Prostate gland (tissue), 2 donors: Measurements from ENCODE around the gene SCMH1. TPM values are rescaled to one million over a fixed set of nuclear protein-coding genes. Genes with fewer than 3 reads are reported as not detected.

Source experiments
- DNase-seq: peaks from one replicate; pipeline ENCODE4 v3.0.0-alpha.2; 2019; ENCODE audit warnings: low spot score
- H3K27ac ChIP-seq, 2 donors: fragments of 200-600 bp; sonication (generic); 2 replicates each; pipeline ENCODE4 v1.5.1; 2017 to 2019
- H3K27me3 ChIP-seq: fragments of 200-600 bp; sonication (generic); replicated peaks from 2 replicates; pipeline ENCODE4 v1.5.1; 2019; ENCODE audit not compliant: insufficient read depth
- H3K36me3 ChIP-seq, 2 donors: fragments of 200-600 bp; sonication (generic); 1 replicate in 1 of 2; 2 replicates in 1 of 2; pipeline versions ENCODE4 v1.5.1 to v1.8.1; 2017 to 2019
- H3K4me1 ChIP-seq: fragments of 200-600 bp; sonication (generic); replicated peaks from 2 replicates; pipeline ENCODE4 v1.5.1; 2019
- H3K4me3 ChIP-seq, 2 donors: fragments of 200-600 bp; sonication (generic); 2 replicates each; pipeline ENCODE4 v1.5.1; 2017 to 2019
- H3K9me3 ChIP-seq: fragments of 200-600 bp; sonication (generic); 2 replicates; pipeline ENCODE4 v1.5.1; 2017
- POLR2A ChIP-seq: fragments of 450-650 bp; IDR thresholded peaks from one replicate; pipeline ENCODE4 v1.6.1; 2016; ENCODE audit warnings: antibody characterized with exemption, mild to moderate bottlenecking
- POLR2AphosphoS5 ChIP-seq: sonication (generic); formaldehyde crosslinking; IDR thresholded peaks from one replicate; pipeline ENCODE4 v1.6.1; 2017; ENCODE audit warnings: antibody characterized with exemption
- WGBS: methylation state at CpG from one replicate; pipeline ENCODE4 v1.1.5; 2018; 5-methylcytosine and 5-hydroxymethylcytosine counted together
- intact Hi-C: fragments of 100-400 bp; cut with DNase I; formaldehyde crosslinking; loops from one replicate; pipeline ENCODE4 v1.14.2; 2022
- total RNA-seq, 2 donors: library from RNA; depleted of rRNA; stranded (reverse); fragments of >200 nt; gene quantifications; one replicate each; pipeline ENCODE4 v1.1.0, GENCODE V29; 2016
- TF ChIP-seq, protein P1 (sequence below), 4 experiments: fragments of 200-600 bp in 2 of 4; fragments of 450-650 bp in 2 of 4; sonication (generic) in 2 of 4; IDR thresholded peaks; 1 replicate in 3 of 4; 2 replicates in 1 of 4; pipeline ENCODE4 v1.5.1; 2016 to 2019; ENCODE audit warnings: antibody characterized with exemption in 4 of 4, mild to moderate bottlenecking in 2 of 4, moderate library complexity in 2 of 4

Gene SCMH1
- total RNA-seq, 2 donors from 2014 or later: 49.0 to 62.7 TPM

DNA sequence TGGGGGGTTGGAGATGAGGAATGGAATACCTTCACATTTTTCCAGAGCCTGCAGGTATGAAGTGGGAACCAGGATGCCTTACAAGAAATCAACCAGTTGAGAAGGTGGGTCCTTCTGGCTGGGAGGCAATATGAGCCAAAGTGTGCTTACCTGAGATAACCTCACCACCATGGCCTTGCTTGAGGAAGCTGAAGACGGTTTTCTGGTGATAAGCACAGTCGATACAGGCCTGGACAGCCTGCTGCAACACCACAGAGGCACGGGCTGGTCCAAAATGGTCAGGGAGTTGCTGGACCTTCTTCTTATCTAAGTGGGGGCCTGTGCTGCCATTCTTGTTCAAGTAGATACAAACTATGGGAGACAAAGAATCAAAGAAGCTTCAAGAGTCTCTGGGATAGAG is 193.6 kb downstream of the SCMH1 start:
- no peaks in the 10 kb centered on the region for H3K36me3 ChIP-seq
- no peaks in the 10 kb centered on the region for H3K27me3 ChIP-seq
- intact Hi-C loops: loop anchor here (10.0 kb wide), 1 partner anchor 56 kb away; no protein-coding TSS in a partner anchor
- DNase-seq: no peak
- WGBS: 98% methylated on average over 3 of the region's 3 CpGs
- H3K4me1 ChIP-seq: peaks cover 22% of the 10 kb centered on the region
- no peak overlapping the region for H3K4me3 ChIP-seq
- H3K9me3 ChIP-seq: no peaks in the 10 kb centered on the region
- TF ChIP-seq, protein P1, sequence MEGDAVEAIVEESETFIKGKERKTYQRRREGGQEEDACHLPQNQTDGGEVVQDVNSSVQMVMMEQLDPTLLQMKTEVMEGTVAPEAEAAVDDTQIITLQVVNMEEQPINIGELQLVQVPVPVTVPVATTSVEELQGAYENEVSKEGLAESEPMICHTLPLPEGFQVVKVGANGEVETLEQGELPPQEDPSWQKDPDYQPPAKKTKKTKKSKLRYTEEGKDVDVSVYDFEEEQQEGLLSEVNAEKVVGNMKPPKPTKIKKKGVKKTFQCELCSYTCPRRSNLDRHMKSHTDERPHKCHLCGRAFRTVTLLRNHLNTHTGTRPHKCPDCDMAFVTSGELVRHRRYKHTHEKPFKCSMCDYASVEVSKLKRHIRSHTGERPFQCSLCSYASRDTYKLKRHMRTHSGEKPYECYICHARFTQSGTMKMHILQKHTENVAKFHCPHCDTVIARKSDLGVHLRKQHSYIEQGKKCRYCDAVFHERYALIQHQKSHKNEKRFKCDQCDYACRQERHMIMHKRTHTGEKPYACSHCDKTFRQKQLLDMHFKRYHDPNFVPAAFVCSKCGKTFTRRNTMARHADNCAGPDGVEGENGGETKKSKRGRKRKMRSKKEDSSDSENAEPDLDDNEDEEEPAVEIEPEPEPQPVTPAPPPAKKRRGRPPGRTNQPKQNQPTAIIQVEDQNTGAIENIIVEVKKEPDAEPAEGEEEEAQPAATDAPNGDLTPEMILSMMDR (IDR thresholded peaks at IDR 0.05): no peak
- no peak overlapping the region for H3K27ac ChIP-seq

DNA sequence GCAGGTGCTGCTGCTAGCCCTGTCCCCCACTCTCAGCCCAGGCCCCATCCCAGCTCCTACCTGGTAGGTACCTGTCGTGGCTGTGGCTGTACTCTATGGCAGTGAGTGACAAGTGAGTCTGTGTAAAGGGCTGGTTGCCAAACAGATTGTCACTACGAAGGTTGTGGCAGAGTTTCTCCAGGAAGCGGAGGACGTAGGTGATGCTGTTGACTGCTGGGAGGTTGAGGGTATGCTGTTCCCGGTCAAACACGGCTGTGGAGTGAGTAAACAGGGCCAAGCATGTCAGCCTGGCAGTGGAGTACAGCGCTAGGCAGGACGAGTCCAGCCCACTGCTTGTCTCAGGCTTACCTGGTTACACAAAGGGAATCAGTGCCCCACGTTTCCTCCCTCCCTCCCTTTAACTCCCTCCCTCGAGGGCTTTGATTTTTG is 195.7 kb downstream of the SCMH1 start:
- intact Hi-C loops: loop anchor here (10.0 kb wide), 1 partner anchor 58 kb away; no protein-coding TSS in a partner anchor
- H3K9me3 ChIP-seq: no peaks in the 10 kb centered on the region
- no peak overlapping the region for H3K4me3 ChIP-seq
- peaks cover 22% of the 10 kb centered on the region for H3K4me1 ChIP-seq
- peak; percentile 89 for DNase-seq
- H3K27me3 ChIP-seq: no peaks in the 10 kb centered on the region
- 39% methylated on average over 10 of the region's 10 CpGs for WGBS
- no peaks in the 10 kb centered on the region for H3K36me3 ChIP-seq
- TF ChIP-seq POLR2AphosphoS5 (peak; percentile 65), POLR2A (peak; percentile 14)
- TF ChIP-seq, protein P1 (IDR thresholded peaks at IDR 0.05): no peak
- peak overlapping the region; percentile 86 to 90 for H3K27ac ChIP-seq

DNA sequence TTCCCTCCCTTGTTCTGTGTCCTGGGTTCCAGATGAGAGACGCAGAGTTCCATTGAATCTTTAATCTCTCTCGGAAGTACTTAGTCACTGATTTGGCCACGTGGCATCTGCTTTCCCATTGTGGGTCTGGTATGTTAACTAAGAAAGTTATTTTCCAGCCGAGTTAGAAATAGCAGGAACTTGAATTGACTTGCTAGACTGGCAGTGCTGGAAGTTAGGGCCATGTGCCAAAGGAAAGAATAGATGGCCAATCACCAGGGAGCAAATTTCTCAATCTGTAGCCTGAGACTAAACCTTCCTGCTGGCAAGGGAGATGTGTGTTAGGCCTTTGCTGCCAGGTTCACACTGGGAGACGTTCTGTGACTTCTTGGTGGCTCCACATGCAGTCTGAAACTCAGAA is 196.4 kb downstream of the SCMH1 start:
- no peaks in the 10 kb centered on the region for H3K36me3 ChIP-seq
- H3K4me1 ChIP-seq: peaks cover 22% of the 10 kb centered on the region
- H3K4me3 ChIP-seq: peak overlapping the region; percentile 4 to 14
- WGBS: 19% methylated on average over 5 of the region's 5 CpGs
- intact Hi-C loops: loop anchor here (10.0 kb wide), 1 partner anchor 59 kb away; no protein-coding TSS in a partner anchor
- peak; percentile 93 for DNase-seq
- H3K27ac ChIP-seq: peak overlapping the region; percentile 86 to 90
- no peaks in the 10 kb centered on the region for H3K27me3 ChIP-seq
- H3K9me3 ChIP-seq: no peaks in the 10 kb centered on the region
- TF ChIP-seq, protein P1 (IDR thresholded peaks at IDR 0.05): no peak
- TF ChIP-seq POLR2AphosphoS5: peak; percentile 96

DNA sequence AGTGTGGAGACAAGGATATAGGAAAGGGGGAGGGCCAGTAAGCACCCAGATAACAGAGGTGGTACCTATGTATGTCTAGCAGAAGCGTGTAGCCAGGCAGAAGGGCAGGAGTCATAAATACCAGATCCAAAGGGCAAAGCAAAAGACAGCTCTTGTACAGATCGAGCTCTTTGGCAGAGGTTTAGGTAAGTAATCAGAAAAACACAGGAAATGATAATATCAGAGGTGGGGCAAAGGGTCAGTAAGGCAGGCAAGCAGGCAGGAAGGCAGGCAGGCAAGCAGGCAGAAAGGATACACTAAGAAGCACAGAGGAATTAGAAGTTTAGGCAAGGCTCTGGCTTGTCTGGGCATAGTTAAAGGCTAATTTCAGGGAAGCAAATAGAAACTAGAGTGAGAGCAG is 197.9 kb downstream of the SCMH1 start:
- no peak for DNase-seq
- Histone ChIP-seq H3K9me3 (no peaks in the 10 kb centered on the region), H3K4me3 (peak overlapping the region in 1 of 2 donors; percentile 1), H3K4me1 (peaks cover 22% of the 10 kb centered on the region), H3K27me3 (no peaks in the 10 kb centered on the region), H3K36me3 (no peaks in the 10 kb centered on the region), H3K27ac (peak overlapping the region; percentile 86 to 90)
- peak; percentile 10 for TF ChIP-seq POLR2AphosphoS5
- TF ChIP-seq, protein P1 (IDR thresholded peaks at IDR 0.05): no peak
- intact Hi-C loops: loop anchor here (10.0 kb wide), 1 partner anchor 61 kb away; no protein-coding TSS in a partner anchor
- 27% methylated on average over 2 of the region's 2 CpGs for whole genome bisulfite sequencing

DNA sequence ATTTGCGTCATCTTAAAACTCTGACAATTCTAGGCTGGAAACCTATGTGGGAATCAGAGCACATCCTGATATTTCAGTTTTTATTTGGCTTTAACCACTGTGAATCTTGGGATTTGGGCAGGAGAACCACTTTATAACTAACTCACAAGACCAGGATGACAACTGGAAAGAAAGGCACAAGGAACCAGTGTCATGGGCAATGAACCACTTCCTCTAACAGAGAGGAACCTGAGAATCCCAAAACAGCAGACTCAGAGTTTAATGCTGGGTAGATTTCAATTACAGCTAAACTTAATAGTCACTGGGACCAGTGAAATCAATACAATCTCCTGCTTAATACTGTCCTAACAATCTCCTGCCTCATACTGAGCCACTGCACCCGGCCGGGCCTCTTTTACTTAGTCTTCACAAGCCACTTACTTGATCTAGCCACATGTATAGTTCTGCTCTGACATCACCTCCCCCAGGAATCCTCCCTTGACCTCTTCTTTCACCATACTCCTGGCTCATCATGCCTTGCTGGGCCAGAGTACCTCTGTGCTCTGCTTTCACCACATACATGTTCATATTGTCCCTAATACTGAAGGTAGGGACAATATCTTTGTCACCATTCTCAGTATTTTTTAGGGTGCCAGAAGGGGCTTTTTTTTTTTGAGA is 200.4 kb downstream of the SCMH1 start:
- TF ChIP-seq POLR2A (no peak), POLR2AphosphoS5 (no peak)
- TF ChIP-seq, protein P1 (IDR thresholded peaks at IDR 0.05): no peak
- H3K36me3 ChIP-seq: peaks cover 4 to 7% of the 10 kb centered on the region in 2 donors
- WGBS: 93% methylated on average over 3 of the region's 3 CpGs
- H3K4me1 ChIP-seq: peaks cover 19% of the 10 kb centered on the region
- intact Hi-C loops: loop anchor here (10.0 kb wide), 1 partner anchor 63 kb away; no protein-coding TSS in a partner anchor
- H3K27ac ChIP-seq: no peak overlapping the region
- no peak overlapping the region for H3K4me3 ChIP-seq
- DNase-seq: no peak
- no peaks in the 10 kb centered on the region for H3K9me3 ChIP-seq
- no peaks in the 10 kb centered on the region for H3K27me3 ChIP-seq
